ENCODE results near the gene PRKN.

Gene PRKN

DNA sequence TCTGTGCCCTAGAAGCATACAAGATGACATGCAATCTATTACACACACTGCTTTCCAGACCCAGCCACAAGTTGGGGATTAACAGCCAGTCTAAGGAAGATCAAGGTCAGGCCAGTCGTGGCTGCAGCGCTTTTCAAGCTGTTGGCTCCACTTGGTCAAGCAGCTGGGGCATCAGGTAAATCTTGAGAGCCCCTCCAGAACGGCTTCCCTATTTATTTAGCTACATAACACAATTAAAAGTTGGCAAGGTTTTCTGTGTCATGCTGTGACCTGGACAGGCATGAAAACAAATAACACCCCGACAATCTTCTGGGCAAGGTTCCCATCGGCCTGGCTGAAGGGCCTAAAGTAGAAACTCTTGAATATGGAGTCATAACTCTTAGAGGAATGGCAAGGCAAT is 524.3 kb downstream of the PRKN start:
- in situ Hi-C loops (cut with MboI; ENCODE audit: low sequenced_read_pairs), result no loop called here

DNA sequence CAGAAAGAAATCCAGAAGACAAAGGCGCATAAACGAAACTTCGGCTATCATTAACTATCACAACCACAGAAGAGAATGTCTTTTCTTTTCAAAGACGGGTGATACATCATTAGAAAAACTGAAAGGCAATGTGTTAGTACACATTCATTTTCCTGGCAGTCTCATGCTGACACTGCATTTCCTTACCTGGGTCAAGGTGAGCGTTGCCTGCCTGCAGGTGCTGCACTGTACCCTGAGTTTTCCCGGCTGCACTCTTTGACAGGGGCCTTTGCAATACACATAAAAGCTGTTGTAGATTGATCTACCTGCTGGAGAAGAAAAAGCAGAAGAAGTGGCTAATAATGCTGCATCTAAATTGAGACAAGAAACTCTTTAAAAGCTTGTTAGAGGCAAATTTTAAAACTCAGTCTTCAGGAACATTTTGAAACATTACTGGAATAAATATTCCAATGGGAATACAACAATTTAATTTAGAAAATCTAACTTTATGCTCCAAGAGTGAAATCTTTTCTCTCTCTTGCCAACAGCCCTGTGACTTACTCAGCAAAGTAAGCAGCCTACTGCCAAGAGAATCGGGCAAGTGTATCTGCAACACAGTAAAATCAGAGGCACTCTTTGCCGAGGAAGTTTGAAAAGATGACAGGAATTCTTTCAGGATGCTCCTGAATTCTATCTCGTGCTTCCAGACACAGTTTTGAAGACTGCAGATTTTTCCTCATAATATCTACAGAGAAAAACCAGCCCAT is 526.4 kb downstream of the PRKN start:
- in situ Hi-C loops (cut with MboI; ENCODE audit: low sequenced_read_pairs), result no loop called here

DNA sequence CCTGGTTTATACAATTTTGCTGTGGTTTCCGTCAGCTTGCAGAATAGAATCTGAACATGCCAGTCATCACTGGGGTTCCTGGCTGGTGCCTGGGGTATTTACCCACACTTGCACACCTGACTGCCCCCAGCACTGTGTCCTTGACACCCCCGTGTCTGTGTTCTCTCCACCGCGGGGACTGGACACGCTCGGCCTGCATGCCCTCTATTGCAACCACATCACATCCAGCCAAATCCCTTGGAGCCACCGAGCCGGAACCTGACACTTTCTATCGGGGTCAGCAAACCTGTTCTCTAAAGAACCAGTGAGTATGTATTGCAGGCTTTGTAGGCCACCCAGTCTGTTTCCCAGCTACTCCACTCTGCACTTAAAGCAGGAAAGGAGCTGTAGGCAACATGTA is 527.5 kb downstream of the PRKN start:
- in situ Hi-C loops (cut with MboI; ENCODE audit: low sequenced_read_pairs), result no loop called here

DNA sequence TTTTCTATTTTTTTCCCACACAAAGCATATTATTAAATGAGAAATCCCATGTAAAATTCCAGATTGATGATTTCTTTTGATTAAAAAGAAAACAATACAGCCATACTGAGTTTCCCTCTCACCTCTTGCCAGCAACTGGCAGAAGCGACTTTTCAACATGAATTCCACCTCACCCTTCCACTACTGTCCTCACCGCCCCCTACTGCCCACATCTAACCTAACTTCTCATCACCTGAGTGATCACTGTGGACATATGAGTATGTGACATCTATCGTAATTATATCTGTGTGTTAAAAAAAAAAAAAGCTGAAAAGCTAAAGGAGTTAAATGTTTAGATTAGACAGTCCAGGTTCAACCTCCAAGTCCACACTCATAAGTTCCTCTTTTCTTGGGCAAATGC is 528.6 kb downstream of the PRKN start:
- in situ Hi-C loops (cut with MboI; ENCODE audit: low sequenced_read_pairs), result no loop called here

DNA sequence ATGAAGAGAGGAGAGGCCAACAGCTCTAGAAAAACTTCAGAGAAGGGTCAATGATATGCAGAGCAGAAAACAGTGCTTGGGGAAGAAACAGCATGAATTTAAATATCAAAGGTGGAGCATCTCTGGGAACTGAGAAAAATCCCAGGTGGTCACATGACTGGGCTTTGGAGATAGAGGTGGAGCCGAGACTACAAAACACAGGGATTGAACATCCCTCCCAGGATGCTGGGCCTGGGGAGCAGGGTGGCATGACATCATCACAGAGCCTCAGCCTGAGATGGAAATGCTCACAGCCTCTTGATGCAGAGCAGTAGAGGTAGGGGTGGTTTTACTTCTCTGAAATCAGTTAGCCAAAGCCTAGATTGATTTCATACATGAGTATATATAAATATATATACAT is 529.5 kb downstream of the PRKN start:
- in situ Hi-C loops (cut with MboI; ENCODE audit: low sequenced_read_pairs), result no loop called here

DNA sequence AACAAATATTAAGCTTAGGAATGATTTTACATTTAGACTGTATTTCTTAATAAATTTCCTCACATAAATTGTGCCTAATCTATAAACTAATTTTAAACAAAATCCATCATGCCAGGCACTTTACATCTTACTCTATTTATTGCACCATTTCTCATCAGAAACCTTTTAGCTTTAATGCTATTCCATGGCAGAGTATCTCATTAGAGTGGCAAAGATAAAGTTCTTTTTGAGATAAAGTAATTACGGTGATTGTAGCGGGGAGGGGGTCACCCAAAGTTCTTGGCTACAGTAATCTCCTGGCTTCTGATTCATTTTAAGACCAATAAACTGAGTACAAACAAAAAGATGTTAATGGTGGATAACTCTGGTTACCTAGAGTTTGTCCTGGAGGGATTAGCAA is 532.1 kb downstream of the PRKN start:
- in situ Hi-C loops (cut with MboI; ENCODE audit: low sequenced_read_pairs), result no loop called here

DNA sequence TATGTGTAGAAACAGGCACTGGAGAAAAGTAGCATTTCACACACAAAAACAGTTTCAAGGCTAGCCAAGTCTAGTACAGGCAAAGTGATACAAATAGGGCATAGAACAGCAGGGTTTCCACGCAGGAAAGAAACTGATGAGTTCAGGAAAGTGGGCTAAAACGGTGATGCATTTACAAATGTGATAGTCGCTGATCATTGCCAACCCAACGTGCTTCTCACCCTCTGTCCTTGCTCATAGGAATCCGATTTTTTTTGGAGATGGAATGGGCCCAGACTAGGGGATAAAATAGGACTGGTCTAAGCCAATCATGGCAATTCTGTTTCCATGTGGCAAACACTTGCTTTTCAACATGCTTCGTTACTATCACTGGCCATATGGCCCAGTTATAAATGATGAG is 536.6 kb downstream of the PRKN start:
- in situ Hi-C loops (cut with MboI; ENCODE audit: low sequenced_read_pairs), result no loop called here

DNA sequence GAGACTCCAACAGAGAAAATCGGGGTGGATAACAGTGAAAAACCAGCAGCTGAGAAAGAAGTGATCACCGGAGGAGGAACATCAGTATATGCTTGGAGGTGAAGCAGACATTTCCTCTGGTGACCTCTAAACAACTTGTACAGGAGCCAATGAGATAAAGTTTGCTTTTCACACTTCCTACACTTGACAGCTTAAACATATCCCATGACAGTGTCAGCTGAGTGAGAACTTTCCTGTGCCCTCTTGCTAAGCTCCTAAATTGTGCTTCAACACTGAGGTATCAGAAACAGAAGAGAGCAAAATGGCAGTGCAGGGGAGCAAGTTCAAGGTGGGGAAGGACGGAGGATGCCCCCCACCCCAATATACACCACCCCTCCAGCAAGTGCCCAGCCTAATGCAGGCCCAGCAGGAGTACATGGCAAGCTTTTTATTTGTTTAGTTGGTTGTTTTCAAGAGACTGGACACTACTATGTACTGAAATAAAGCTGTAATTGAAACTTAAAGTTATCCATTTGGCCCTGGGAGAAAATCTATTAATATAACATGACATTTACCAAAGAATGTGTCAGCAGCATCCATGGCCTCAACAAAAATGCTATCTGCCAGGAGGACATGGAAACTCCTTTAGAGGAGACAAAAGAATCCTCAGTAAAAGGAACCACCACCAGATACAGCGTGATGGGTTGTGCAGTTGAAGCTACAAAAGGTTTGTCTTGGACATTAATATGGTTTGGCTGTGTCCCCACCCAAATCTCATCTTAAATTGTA is 540.2 kb downstream of the PRKN start:
- in situ Hi-C loops (cut with MboI; ENCODE audit: low sequenced_read_pairs), result no loop called here

DNA sequence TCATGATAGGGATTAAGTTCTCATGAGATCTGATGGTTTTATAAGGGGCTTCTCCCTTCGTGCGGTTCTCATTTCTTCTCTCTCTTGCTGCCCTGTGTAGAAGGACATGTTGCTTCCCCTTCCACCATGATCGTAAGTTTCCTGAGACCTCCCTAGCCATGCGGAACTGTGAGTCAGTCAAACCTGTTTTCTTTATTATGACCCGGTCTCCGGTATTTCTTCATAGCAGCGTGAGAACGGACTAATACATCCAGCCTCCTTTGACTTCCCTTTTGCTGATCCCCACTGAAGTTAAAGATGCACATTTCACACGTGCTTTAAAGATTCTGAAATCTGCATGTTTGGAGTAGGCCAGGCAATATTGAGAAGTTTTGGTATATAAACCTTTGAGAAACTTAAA is 543.1 kb downstream of the PRKN start:
- in situ Hi-C loops (cut with MboI; ENCODE audit: low sequenced_read_pairs), result no loop called here

DNA sequence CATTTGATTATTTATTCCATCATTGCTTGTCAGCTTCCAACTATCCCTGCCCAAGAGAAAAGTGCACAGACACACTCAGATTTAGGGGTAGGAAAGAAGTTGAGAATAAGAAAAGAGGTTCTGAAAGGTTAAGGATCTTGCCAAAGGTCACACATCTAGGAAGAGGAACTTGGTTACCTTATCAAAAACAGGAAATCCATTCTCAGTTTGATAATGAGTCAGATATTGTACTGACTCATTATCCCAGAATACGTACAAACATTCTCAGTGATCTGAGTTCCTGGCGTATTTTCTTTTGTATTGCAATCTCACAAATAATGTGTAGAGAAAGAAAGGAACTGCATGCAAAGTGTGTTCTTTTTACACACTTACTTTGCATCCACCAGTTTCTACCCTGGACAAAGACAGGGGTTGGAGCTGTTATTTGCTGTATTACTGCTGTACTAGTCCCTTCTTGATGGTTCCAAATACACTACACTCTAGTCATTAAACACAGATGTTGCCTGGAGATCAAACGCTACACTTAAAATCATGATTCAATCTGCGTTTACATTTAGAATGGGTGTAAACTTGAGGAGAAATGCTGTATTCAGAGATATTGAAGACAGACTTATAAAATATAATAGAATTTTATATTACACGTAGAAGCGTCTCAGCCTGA is 545.7 kb downstream of the PRKN start:
- in situ Hi-C loops (cut with MboI; ENCODE audit: low sequenced_read_pairs), result no loop called here

DNA sequence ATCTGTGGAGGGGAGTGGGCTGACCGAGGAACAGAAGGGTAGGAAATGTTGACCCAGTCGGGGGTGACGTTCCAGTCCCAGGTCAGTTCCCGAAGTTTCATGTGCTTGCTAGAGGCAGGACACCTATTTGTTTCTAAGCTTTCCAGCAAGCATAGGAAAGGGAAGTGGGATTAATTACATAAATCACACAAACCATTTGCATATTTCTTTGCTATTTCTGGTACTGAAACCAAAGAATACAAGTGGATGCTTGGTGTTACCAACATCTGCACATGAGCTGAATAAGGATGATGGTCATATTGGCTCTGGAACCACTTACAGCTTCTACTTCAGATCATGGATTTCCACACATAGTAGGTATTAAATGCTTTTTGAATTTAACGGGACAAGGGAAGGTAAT is 546.5 kb downstream of the PRKN start:
- in situ Hi-C loops (cut with MboI; ENCODE audit: low sequenced_read_pairs), result no loop called here

DNA sequence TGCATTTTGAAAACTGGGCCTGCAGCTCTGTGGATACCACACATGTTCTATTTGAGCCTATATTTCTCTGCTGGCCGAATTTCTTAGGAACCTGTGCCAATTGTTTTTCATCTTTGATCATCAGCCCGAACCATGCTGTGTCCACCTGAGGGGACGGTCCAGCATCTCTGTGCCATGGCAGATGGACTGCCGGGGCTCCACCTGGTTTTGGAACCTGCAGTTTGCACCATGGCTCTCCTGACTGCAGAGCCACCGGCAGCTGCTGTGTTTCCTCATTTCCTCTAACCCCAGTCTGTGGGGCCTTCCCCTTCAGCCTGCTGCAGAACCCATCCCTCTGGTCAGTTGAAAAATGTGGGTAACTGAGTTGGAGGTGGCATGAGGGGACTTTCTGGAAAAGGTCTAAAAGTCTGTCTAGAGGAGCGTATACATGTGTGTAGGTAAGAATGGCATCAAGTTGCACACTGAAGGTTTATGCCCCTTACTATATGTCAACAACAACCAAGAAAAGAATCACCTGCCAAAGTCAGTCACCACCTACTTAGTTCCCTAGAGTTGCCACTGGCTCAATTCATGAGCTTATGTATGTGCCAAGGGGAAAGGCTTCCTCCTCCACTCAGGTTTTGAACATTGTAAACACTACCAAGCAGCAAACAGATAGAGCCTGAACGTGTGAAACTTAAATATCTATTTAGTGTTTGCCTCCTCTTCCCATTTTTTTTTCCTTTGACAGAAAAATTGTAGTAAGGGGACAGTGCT is 548.2 kb downstream of the PRKN start:
- in situ Hi-C loops (cut with MboI; ENCODE audit: low sequenced_read_pairs), result no loop called here

DNA sequence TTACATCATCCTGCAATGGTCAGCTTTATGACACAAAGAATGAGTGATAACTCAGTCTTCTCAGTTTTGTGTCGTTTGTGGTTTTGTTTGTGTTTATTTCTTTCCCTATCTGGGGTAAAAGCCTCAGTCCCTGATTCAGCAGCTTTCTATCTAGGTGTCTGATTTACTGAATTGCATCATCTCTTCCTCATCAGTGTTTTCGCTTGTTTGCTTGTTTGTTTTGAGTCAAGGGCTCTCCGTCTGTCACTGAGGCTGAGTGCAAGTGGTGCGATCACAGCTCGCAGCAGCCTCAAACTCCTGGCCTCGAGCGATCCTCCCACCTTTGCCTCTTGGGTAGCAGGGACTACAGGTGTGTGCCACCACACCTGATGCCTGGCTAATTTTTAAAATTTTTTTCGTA is 548.9 kb downstream of the PRKN start:
- in situ Hi-C loops (cut with MboI; ENCODE audit: low sequenced_read_pairs), result no loop called here

DNA sequence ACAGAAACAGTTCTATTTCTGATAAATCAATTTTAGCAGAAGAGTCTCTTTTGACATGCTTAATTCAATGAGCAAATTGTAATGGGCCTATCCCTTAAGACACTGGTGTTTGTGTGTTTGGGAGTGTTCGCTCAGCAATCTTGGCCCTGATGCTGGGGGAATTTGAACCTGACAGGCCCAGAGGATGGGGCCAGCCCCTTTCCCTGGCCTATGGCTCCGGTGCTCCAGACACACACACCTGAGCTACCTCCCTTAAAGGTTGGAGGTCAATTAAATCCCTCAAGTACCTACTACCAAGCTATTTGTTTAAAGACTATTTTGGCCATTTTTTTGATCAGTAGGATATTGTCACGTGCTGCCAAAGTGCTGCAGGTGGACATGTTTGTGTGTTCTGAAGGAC is 549.3 kb downstream of the PRKN start:
- in situ Hi-C loops (cut with MboI; ENCODE audit: low sequenced_read_pairs), result no loop called here

DNA sequence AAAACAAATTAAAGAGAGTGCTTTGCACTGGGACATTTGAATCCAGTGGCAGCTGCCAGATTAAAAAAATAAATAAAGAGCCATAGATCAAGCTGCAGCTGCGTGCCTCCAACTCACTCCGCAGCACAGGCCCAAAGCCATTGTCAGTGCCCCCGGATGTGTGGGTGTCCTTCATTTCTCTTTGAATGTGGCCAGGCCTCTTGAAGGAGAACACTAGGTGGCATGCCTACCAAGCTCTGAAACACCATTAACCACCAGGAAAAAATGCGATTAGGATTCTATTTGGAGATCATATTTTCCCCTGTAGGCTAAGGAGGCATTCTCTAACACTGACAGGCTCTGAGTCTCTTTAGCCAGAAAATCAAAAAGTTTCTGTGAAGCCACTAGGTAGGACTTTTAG is 549.8 kb downstream of the PRKN start:
- in situ Hi-C loops (cut with MboI; ENCODE audit: low sequenced_read_pairs), result no loop called here

DNA sequence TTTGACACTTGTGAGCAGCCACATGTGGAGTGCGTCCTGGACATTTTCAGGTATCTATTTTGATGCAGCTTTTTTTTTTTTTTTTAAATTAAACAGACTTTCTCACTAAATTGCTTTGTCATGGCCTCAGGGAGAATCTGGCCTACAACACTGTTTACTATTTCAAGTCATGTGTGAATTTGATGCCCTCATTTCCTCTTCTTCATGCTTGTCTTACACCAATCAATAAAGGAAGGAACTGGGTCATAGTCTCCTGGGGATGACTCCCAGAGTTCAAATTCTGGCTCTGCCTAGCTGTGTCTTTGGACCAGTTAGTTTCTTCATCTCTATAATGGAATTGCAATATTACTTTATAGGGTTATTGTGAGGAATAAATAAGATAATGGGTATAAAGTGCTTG is 554.1 kb downstream of the PRKN start:
- in situ Hi-C loops (cut with MboI; ENCODE audit: low sequenced_read_pairs), result no loop called here

DNA sequence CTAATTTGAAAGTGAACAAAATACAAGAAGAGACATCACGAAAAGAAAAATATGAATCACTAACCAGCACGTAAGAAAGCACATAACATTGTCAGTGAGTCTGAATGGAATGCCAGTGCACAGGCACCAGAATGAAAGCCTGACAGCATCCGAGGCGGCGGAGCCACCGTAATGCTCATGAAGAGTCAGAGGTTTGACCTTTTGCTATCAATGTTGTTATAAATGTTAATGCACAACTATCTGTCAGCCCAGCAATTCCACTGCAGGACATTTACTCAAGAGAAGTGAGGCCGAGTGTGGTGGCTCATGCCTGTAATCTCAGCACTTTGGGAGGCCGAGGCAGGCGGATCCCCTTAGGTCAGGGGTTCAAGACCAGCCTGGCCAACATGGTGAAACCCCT is 562.1 kb downstream of the PRKN start:
- in situ Hi-C loops (cut with MboI; ENCODE audit: low sequenced_read_pairs), result no loop called here

DNA sequence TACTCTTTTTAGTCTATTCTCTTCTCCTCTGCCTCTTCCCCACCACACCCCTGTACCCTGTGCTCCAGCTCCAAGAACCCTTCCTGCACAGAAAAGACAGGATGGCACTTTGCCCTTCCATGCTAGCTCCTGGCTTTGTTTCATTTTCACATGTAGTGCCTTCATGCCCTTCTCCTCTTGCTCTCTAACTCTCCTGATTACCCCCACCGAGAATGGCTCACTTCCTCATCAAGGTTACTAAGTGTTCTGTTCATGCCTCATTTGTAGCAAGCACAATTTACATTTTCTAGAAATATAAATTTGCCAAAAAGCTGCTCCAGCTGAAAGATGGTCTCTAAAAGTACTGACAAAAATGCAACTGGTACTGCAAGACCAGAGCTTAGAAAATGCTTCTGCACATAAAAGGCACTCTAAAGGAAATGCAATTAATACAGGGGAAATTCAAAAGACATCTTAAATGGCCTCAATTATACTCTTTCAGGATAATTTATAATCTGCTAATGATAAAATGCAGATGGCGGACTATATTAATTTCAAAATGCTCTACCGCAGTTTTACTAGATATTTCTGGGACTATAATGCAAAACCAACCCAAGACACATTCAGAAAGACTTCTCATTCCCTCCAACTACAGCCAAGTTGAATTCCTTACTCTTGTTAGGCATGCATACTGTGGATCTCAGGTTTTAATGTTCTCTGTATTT is 570.2 kb downstream of the PRKN start:
- in situ Hi-C loops (cut with MboI; ENCODE audit: low sequenced_read_pairs), result no loop called here

DNA sequence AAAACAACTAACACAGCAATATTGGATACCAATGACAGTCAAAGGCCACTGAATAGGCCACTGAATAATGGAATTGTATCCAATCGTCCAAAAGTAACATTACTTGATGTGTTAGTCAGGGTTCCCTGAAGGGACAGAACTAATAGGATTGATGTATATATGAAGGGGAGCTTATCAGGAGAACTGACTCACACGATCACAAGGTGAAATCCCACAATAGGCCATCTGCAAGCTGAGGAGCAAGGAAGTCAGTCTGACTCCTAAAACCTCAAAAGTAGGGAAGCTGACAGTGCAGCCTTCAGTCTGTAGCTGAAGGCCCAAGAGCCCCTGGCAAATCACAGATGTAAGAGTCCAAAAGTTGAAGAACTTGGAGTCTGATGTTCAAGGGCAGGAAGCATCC is 571.4 kb downstream of the PRKN start:
- in situ Hi-C loops (cut with MboI; ENCODE audit: low sequenced_read_pairs), result no loop called here

DNA sequence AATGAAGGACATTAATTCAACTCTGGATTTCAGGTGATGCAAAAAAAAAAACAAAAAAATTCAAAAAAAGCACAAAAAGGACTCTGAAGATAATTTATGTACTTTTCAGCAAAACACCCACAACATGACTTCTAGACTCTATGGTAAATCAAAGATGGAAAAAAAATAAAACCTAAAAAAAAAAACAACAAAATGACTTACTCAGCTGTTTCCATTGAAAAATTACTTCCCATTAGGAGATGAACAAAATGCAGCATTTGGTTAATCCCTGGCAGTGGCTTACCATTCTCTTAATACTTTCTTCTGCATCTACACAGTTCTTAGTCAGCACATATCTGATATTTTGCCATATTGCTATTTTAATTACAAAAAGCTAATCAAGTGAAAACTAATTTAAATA is 572.6 kb downstream of the PRKN start:
- in situ Hi-C loops (cut with MboI; ENCODE audit: low sequenced_read_pairs), result no loop called here

DNA sequence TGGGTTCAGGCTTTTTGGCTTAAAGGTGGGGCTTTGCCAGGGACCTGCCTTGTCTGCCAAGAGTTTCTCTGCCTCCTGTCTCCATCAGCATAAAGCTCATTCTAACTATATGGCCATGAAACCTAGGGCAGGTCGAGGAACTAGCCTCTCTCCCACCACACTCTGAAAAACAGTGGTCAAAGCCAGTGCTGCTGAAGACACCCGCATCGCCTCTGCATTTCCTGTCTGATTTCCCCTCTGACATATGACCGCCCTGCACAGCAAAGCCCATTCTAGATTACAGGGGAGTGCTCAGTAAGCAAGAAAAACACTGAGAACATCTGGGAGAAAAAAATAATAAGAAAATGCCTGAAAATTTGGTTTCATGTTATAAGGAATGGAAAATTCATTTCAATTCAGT is 573.6 kb downstream of the PRKN start:
- in situ Hi-C loops (cut with MboI; ENCODE audit: low sequenced_read_pairs), result no loop called here

All from HL-60/S4 treated with retinoic acid at 250 ng/mL for 4 days and 3 days (cell line).